GM23338 (cell line): ENCODE data around the gene CHRNA7. TPM values are rescaled to one million over a fixed set of nuclear protein-coding genes. Genes with fewer than 3 reads are reported as not detected.
A peak's percentile ranks its signal among the peaks of the same experiment; 100 is the strongest.

Experiments
- ATAC-seq: fragments of 200-7000 bp; cut with Tn5 transposase; 3 replicates; pipeline ENCODE4 v1.9.1; 2020
- DNase-seq: peaks from one replicate; pipeline ENCODE4 v3.0.0-alpha.2; 2015; ENCODE audit warnings: low spot score
- H2AFZ ChIP-seq: fragments of 200-600 bp; sonication (generic); 2 replicates; pipeline ENCODE4 v1.8.0; 2016; ENCODE audit warnings: antibody characterized with exemption, mild to moderate bottlenecking, moderate library complexity
- H3F3A ChIP-seq: fragments of 200-600 bp; sonication (generic); replicated peaks from 2 replicates; pipeline ENCODE4 v1.8.0; 2017; ENCODE audit warnings: antibody characterized with exemption, mixed run types, low read depth
- H3K27ac ChIP-seq: fragments of 200-600 bp; sonication (generic); 2 replicates; pipeline ENCODE4 v1.6.1; 2016; ENCODE audit warnings: low read depth
- H3K27me3 ChIP-seq: fragments of 200-600 bp; sonication (generic); 2 replicates; pipeline ENCODE4 v1.8.0; 2016; ENCODE audit warnings: mild to moderate bottlenecking, mixed run types, moderate library complexity; ENCODE audit not compliant: insufficient read depth
- H3K36me3 ChIP-seq: fragments of 200-600 bp; sonication (generic); 2 replicates; pipeline ENCODE4 v1.8.0; 2016; ENCODE audit warnings: mild to moderate bottlenecking; ENCODE audit not compliant: insufficient read depth
- H3K4me1 ChIP-seq: fragments of 200-600 bp; sonication (generic); 2 replicates; pipeline ENCODE4 v1.8.0; 2016; ENCODE audit warnings: mild to moderate bottlenecking, moderate library complexity; ENCODE audit not compliant: insufficient read depth
- H3K4me2 ChIP-seq: fragments of 200-600 bp; sonication (generic); 2 replicates; pipeline ENCODE4 v1.7.1; 2017; ENCODE audit warnings: mixed run types
- H3K4me3 ChIP-seq: fragments of 200-600 bp; sonication (generic); 2 replicates; pipeline ENCODE4 v1.6.1; 2016; ENCODE audit warnings: mixed run types
- H3K79me2 ChIP-seq: fragments of 200-600 bp; sonication (generic); replicated peaks from 2 replicates; pipeline ENCODE4 v1.8.0; 2017; ENCODE audit warnings: mild to moderate bottlenecking; ENCODE audit not compliant: insufficient read depth
- H3K9me2 ChIP-seq: fragments of 200-600 bp; sonication (generic); 2 replicates; pipeline ENCODE4 v1.8.0; 2017; ENCODE audit not compliant: insufficient read depth
- H4K20me1 ChIP-seq: fragments of 200-600 bp; sonication (generic); replicated peaks from 2 replicates; pipeline ENCODE4 v1.8.0; 2017; ENCODE audit warnings: mild to moderate bottlenecking; ENCODE audit not compliant: insufficient read depth
- H3K27ac Mint-ChIP-seq: 2 replicates; pipeline ENCODE4 v1.8.0; 2020; ENCODE audit warnings: inconsistent platforms, mild to moderate bottlenecking, moderate library complexity, mixed read lengths
- H3K27me3 Mint-ChIP-seq: 3 replicates; pipeline ENCODE4 v1.8.0; 2022; ENCODE audit warnings: low read depth, mild to moderate bottlenecking, moderate library complexity, mixed read lengths, inconsistent platforms; ENCODE audit not compliant: insufficient read depth, poor library complexity
- H3K36me3 Mint-ChIP-seq: 3 replicates; pipeline ENCODE4 v1.8.0; 2021; ENCODE audit warnings: low read depth, mild to moderate bottlenecking, inconsistent platforms, moderate library complexity, mixed read lengths
- H3K4me1 Mint-ChIP-seq: 3 replicates; pipeline ENCODE4 v1.8.0; 2020; ENCODE audit warnings: mild to moderate bottlenecking, inconsistent platforms, mixed read lengths
- H3K4me3 Mint-ChIP-seq: 3 replicates; pipeline ENCODE4 v1.8.0; 2021; ENCODE audit warnings: moderate library complexity, mild to moderate bottlenecking, inconsistent platforms, mixed read lengths
- H3K9me3 Mint-ChIP-seq: 3 replicates; pipeline ENCODE4 v1.8.0; 2020; ENCODE audit warnings: moderate library complexity, mild to moderate bottlenecking, inconsistent platforms, mixed read lengths
- EZH2 ChIP-seq: fragments of 200-600 bp; sonication (generic); IDR thresholded peaks from one replicate; pipeline ENCODE4 v1.8.0; 2017; ENCODE audit warnings: antibody characterized with exemption, mild to moderate bottlenecking, low read depth; ENCODE audit not compliant: unreplicated experiment
- JUNB ChIP-seq: IDR thresholded peaks from one replicate; pipeline ENCODE4 v1.6.1; 2016; ENCODE audit warnings: antibody characterized with exemption; ENCODE audit not compliant: unreplicated experiment
- POLR2AphosphoS5 ChIP-seq: IDR thresholded peaks from 2 replicates; pipeline ENCODE4 v1.6.1; 2016; ENCODE audit warnings: antibody characterized with exemption, low read depth
- STAT1 ChIP-seq: IDR thresholded peaks from one replicate; pipeline ENCODE4 v1.6.1; 2016; ENCODE audit warnings: antibody characterized with exemption; ENCODE audit not compliant: unreplicated experiment
- polyA plus RNA-seq: library from polyadenylated mRNA; unstranded; fragments of >200 nt; fragmentation: Nextera tagmentation; extraction: Ambion mirVana; gene quantifications from 2 replicates; pipeline ENCODE4 v1.2.1, GENCODE V29; 2016
- total RNA-seq: library from RNA; depleted of rRNA; stranded (reverse); fragments of >200 nt; shearing (Covaris generic); gene quantifications from 2 replicates; pipeline ENCODE4 v1.2.3, GENCODE V29; 2014
- TF ChIP-seq, protein P1 (sequence below): fragments of 250-450 bp; sonication (Bioruptor Pico); IDR thresholded peaks from 2 replicates; pipeline ENCODE4 v1.5.0; 2020; ENCODE audit warnings: mild to moderate bottlenecking, moderate library complexity
- TF ChIP-seq, protein P2 (sequence below): IDR thresholded peaks from one replicate; pipeline ENCODE4 v1.6.1; 2018; ENCODE audit warnings: antibody characterized with exemption; ENCODE audit not compliant: unreplicated experiment

CHRNA7 gene
- total and polyA plus RNA-seq, 2 experiments from 2014 or later = 4.6 to 8.2 TPM

DNA sequence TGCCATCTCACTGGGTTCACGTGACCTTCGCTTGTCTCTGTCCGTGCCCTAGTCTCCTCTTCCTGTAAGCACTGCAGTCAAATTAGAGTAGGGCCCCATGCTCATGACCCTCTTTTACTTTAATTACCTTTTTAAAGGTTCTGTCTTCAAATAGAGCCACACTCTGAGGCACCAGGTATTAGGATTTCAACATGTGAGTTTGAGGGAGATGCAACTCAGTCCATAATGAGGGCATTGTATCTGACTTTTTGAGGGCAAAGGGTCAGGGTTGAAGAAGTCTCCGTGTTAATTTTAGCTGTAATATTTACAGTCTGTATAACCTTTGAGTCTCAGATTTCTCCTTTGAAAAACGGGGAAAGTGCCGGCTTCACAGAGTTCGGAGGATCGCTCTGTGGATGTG is 82.9 kb downstream of the CHRNA7 start (continued):
- TF ChIP-seq, protein P1, sequence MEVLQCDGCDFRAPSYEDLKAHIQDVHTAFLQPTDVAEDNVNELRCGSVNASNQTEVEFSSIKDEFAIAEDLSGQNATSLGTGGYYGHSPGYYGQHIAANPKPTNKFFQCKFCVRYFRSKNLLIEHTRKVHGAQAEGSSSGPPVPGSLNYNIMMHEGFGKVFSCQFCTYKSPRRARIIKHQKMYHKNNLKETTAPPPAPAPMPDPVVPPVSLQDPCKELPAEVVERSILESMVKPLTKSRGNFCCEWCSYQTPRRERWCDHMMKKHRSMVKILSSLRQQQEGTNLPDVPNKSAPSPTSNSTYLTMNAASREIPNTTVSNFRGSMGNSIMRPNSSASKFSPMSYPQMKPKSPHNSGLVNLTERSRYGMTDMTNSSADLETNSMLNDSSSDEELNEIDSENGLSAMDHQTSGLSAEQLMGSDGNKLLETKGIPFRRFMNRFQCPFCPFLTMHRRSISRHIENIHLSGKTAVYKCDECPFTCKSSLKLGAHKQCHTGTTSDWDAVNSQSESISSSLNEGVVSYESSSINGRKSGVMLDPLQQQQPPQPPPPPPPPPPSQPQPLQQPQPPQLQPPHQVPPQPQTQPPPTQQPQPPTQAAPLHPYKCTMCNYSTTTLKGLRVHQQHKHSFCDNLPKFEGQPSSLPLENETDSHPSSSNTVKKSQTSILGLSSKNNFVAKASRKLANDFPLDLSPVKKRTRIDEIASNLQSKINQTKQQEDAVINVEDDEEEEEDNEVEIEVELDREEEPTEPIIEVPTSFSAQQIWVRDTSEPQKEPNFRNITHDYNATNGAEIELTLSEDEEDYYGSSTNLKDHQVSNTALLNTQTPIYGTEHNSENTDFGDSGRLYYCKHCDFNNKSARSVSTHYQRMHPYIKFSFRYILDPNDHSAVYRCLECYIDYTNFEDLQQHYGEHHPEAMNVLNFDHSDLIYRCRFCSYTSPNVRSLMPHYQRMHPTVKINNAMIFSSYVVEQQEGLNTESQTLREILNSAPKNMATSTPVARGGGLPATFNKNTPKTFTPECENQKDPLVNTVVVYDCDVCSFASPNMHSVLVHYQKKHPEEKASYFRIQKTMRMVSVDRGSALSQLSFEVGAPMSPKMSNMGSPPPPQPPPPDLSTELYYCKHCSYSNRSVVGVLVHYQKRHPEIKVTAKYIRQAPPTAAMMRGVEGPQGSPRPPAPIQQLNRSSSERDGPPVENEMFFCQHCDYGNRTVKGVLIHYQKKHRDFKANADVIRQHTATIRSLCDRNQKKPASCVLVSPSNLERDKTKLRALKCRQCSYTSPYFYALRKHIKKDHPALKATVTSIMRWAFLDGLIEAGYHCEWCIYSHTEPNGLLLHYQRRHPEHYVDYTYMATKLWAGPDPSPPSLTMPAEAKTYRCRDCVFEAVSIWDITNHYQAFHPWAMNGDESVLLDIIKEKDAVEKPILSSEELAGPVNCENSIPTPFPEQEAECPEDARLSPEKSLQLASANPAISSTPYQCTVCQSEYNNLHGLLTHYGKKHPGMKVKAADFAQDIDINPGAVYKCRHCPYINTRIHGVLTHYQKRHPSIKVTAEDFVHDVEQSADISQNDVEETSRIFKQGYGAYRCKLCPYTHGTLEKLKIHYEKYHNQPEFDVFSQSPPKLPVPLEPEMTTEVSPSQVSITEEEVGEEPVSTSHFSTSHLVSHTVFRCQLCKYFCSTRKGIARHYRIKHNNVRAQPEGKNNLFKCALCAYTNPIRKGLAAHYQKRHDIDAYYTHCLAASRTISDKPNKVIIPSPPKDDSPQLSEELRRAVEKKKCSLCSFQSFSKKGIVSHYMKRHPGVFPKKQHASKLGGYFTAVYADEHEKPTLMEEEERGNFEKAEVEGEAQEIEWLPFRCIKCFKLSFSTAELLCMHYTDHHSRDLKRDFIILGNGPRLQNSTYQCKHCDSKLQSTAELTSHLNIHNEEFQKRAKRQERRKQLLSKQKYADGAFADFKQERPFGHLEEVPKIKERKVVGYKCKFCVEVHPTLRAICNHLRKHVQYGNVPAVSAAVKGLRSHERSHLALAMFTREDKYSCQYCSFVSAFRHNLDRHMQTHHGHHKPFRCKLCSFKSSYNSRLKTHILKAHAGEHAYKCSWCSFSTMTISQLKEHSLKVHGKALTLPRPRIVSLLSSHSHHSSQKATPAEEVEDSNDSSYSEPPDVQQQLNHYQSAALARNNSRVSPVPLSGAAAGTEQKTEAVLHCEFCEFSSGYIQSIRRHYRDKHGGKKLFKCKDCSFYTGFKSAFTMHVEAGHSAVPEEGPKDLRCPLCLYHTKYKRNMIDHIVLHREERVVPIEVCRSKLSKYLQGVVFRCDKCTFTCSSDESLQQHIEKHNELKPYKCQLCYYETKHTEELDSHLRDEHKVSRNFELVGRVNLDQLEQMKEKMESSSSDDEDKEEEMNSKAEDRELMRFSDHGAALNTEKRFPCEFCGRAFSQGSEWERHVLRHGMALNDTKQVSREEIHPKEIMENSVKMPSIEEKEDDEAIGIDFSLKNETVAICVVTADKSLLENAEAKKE (CRISPR knock-in tag) = no peak
- TF ChIP-seq STAT1 = no peak

DNA sequence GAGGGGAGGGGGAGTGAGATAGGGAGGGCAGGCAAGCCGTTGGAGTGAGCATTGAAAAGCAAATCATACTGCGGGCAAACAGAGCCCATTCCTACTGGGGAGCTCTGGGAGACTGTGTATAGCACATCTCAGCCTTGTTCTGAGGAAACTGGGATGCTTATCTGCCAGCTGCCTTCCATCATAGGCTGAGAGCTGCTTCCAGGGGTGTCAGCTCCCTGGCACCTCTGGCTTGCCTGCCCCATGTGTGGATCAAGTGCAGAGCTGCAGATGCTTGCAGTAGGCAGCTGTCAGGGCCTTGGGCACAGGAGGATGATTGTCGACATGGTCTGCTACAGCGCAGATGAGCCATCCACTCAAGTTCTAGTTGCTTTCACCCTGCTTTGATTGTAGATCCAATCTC is 86.8 kb downstream of the CHRNA7 start:
- Histone ChIP-seq H3K36me3 (no peaks in the 10 kb centered on the region), H3K9me2 (no peaks in the 10 kb centered on the region), H3K27ac (no peak overlapping the region), H3K27me3 (no peaks in the 10 kb centered on the region), H3K4me1 (no peaks in the 10 kb centered on the region), H4K20me1 (no peaks in the 10 kb centered on the region), H3K4me3 (no peak overlapping the region), H3K79me2 (no peaks in the 10 kb centered on the region), H3F3A (no peaks in the 10 kb centered on the region), H2AFZ (no peak overlapping the region), H3K4me2 (no peak overlapping the region)
- no peak overlapping the region for H3K27ac Mint-ChIP-seq
- peaks cover 3% of the 10 kb centered on the region for H3K27me3 Mint-ChIP-seq
- DNase-seq (no peak), ATAC-seq (peak; percentile 35; the same call in 2 of the 3 replicates)
- peaks cover 7% of the 10 kb centered on the region; the same call in 1 of the 3 replicates for H3K4me1 Mint-ChIP-seq
- no peaks in the 10 kb centered on the region for H3K36me3 Mint-ChIP-seq
- H3K4me3 Mint-ChIP-seq = no peak overlapping the region
- H3K9me3 Mint-ChIP-seq = no peaks in the 10 kb centered on the region
- no peak for TF ChIP-seq POLR2AphosphoS5
- TF ChIP-seq EZH2 = no peak
- no peak for TF ChIP-seq JUNB
- TF ChIP-seq, protein P1 (CRISPR knock-in tag) = no peak
- TF ChIP-seq, protein P2, sequence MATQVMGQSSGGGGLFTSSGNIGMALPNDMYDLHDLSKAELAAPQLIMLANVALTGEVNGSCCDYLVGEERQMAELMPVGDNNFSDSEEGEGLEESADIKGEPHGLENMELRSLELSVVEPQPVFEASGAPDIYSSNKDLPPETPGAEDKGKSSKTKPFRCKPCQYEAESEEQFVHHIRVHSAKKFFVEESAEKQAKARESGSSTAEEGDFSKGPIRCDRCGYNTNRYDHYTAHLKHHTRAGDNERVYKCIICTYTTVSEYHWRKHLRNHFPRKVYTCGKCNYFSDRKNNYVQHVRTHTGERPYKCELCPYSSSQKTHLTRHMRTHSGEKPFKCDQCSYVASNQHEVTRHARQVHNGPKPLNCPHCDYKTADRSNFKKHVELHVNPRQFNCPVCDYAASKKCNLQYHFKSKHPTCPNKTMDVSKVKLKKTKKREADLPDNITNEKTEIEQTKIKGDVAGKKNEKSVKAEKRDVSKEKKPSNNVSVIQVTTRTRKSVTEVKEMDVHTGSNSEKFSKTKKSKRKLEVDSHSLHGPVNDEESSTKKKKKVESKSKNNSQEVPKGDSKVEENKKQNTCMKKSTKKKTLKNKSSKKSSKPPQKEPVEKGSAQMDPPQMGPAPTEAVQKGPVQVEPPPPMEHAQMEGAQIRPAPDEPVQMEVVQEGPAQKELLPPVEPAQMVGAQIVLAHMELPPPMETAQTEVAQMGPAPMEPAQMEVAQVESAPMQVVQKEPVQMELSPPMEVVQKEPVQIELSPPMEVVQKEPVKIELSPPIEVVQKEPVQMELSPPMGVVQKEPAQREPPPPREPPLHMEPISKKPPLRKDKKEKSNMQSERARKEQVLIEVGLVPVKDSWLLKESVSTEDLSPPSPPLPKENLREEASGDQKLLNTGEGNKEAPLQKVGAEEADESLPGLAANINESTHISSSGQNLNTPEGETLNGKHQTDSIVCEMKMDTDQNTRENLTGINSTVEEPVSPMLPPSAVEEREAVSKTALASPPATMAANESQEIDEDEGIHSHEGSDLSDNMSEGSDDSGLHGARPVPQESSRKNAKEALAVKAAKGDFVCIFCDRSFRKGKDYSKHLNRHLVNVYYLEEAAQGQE = no peak
